HepG2 (cell line): ENCODE data around the gene LOXL3. TPM values are rescaled to one million over a fixed set of nuclear protein-coding genes. Genes with fewer than 3 reads are reported as not detected.
A peak's percentile ranks its signal among the peaks of the same experiment; 100 is the strongest.

Source experiments
- ETS1 ChIP-seq: sonication (generic); formaldehyde crosslinking; IDR thresholded peaks from 2 replicates; pipeline ENCODE4 v1.4.0; 2020; ENCODE audit warnings: missing genetic modification reagents
- HIVEP1 ChIP-seq: sonication (generic); formaldehyde crosslinking; IDR thresholded peaks from 2 replicates; pipeline ENCODE4 v1.4.0; 2020; ENCODE audit warnings: mild to moderate bottlenecking, missing genetic modification reagents
- HMGA1 ChIP-seq: sonication (generic); formaldehyde crosslinking; conservative IDR thresholded peaks from 2 replicates; pipeline ENCODE4 v1.4.0; 2020; ENCODE audit warnings: missing genetic modification reagents
- MXI1 ChIP-seq: IDR thresholded peaks from 3 replicates; pipeline ENCODE4 v1.6.1; 2012; ENCODE audit warnings: low read depth, low read length, inconsistent platforms, borderline replicate concordance
- NFATC3 ChIP-seq: sonication (generic); formaldehyde crosslinking; IDR thresholded peaks from 2 replicates; pipeline ENCODE4 v1.5.1; 2020; ENCODE audit warnings: mild to moderate bottlenecking, missing genetic modification reagents
- PPARG ChIP-seq: conservative IDR thresholded peaks from 2 replicates; pipeline ENCODE4 v1.6.1; 2016; ENCODE audit warnings: missing biosample characterization, missing genetic modification reagents
- SMYD3 ChIP-seq: sonication (generic); formaldehyde crosslinking; IDR thresholded peaks from 2 replicates; pipeline ENCODE4 v1.8.1; 2023; ENCODE audit warnings: mild to moderate bottlenecking, missing genetic modification reagents
- SUZ12 ChIP-seq: fragments of 150-350 bp; IDR thresholded peaks from 2 replicates; pipeline ENCODE4 v1.6.1; 2014; ENCODE audit warnings: low read depth, low read length
- TCF12 ChIP-seq, 2 experiments: fragments of 450-650 bp in 1 of 2; sonication (generic) in 1 of 2; formaldehyde crosslinking in 1 of 2; IDR thresholded peaks; 2 replicates each; pipeline versions ENCODE4 v1.6.1 to v1.8.0; 2017 to 2022; ENCODE audit warnings: antibody characterized with exemption in 1 of 2, mild to moderate bottlenecking in 1 of 2, missing genetic modification reagents in 1 of 2, moderate library complexity in 1 of 2
- TGIF2 ChIP-seq: IDR thresholded peaks from 2 replicates; pipeline ENCODE4 v1.6.1; 2016; ENCODE audit warnings: control low read depth, missing compliant biosample characterization
- ZBTB20 ChIP-seq: sonication (generic); formaldehyde crosslinking; IDR thresholded peaks from 2 replicates; pipeline ENCODE4 v1.8.1; 2023; ENCODE audit warnings: missing genetic modification reagents, low read depth, mild to moderate bottlenecking, borderline replicate concordance
- ZBTB46 ChIP-seq: sonication (generic); formaldehyde crosslinking; IDR thresholded peaks from 2 replicates; pipeline ENCODE4 v1.4.0; 2020; ENCODE audit warnings: mild to moderate bottlenecking, missing genetic modification reagents, borderline replicate concordance
- ZNF101 ChIP-seq: sonication (generic); formaldehyde crosslinking; IDR thresholded peaks from 2 replicates; pipeline ENCODE4 v1.4.0; 2020; ENCODE audit warnings: mild to moderate bottlenecking, low read depth, missing genetic modification reagents, borderline replicate concordance
- ZNF12 ChIP-seq: sonication (generic); formaldehyde crosslinking; IDR thresholded peaks from 2 replicates; pipeline ENCODE4 v1.5.0; 2020; ENCODE audit warnings: missing genetic modification reagents
- ZNF280D ChIP-seq: sonication (generic); formaldehyde crosslinking; IDR thresholded peaks from 2 replicates; pipeline ENCODE4 v1.5.1; 2020; ENCODE audit warnings: mild to moderate bottlenecking, missing genetic modification reagents
- ZNF414 ChIP-seq: sonication (generic); formaldehyde crosslinking; IDR thresholded peaks from 2 replicates; pipeline ENCODE4 v1.5.0; 2020; ENCODE audit warnings: missing genetic modification reagents
- ZNF574 ChIP-seq: sonication (generic); formaldehyde crosslinking; IDR thresholded peaks from 2 replicates; pipeline ENCODE4 v1.4.0; 2020; ENCODE audit warnings: missing genetic modification reagents
- ZNF749 ChIP-seq: sonication (generic); formaldehyde crosslinking; IDR thresholded peaks from 2 replicates; pipeline ENCODE4 v1.8.0; 2022; ENCODE audit warnings: mild to moderate bottlenecking, missing genetic modification reagents, moderate library complexity, borderline replicate concordance
- polyA plus RNA-seq, 8 experiments: library from polyadenylated mRNA; depleted of rRNA in 3 of 8; stranded (reverse) in 7 of 8; unstranded in 1 of 8; fragments of >200 nt; fragmentation: Illumina TruSeq in 4 of 8; extraction: Trizol in 4 of 8; gene quantifications; 2 replicates each; pipeline versions ENCODE4 v1.2.1 to v1.2.3, GENCODE V29; 2011 to 2016; ENCODE audit warnings: low read depth in 4 of 8, missing spikeins in 1 of 8, mixed read lengths in 1 of 8; ENCODE audit not compliant: insufficient read depth in 1 of 8
- total RNA-seq, 5 experiments: library from RNA; depleted of rRNA; stranded (reverse); fragments of >200 nt; fragmentation: Illumina TruSeq; extraction: Trizol; gene quantifications; 2 replicates each; pipeline ENCODE4 v1.2.3, GENCODE V29; 2016; ENCODE audit warnings: low read depth in 1 of 5

The LOXL3 gene
- total and polyA plus RNA-seq, 2 of the 13 experiments (the other 11 are each of a cell fraction or from before 2014, with no cell fraction given): 0.55 to 6.5 TPM

GRCh38 chr2:74486141-74486540 is 67.6 kb downstream of the LOXL3 start (continued):
- TF ChIP-seq ZNF280D (no peak), NFATC3 (CRISPR knock-in tag) (no peak), MXI1 (no peak), PPARG (CRISPR knock-in tag) (peak; percentile 68), ZNF12 (CRISPR knock-in tag) (no peak), TCF12 (IDR thresholded peaks at IDR 0.05) (no peak), TCF12 (CRISPR knock-in tag; IDR thresholded peaks at IDR 0.05) (no peak), TGIF2 (CRISPR knock-in tag) (no peak), ZBTB20 (CRISPR knock-in tag) (0 out of 2 replicates have a peak, but pooled peaks have one; percentile 55), ZNF574 (CRISPR knock-in tag) (peak; percentile 18; the same call in 1 of the 2 replicates), HMGA1 (CRISPR knock-in tag) (no peak), ZNF101 (CRISPR knock-in tag) (no peak), ZNF749 (CRISPR knock-in tag) (no peak), SUZ12 (no peak), ZNF414 (CRISPR knock-in tag) (no peak), HIVEP1 (CRISPR knock-in tag) (no peak), ETS1 (CRISPR knock-in tag) (no peak), SMYD3 (CRISPR knock-in tag) (no peak), ZBTB46 (no peak)
